UCSD-AML1 (cell line): ENCODE results near the gene CEP131.
"Not testable (repeated sequence)": the region's sequence is repeated elsewhere in the genome, so short reads cannot be mapped to it uniquely, and the experiment has no call there.

Source experiments
- DNase-seq: peaks from one replicate; lab custom pipeline; 2025; ENCODE audit not compliant: unreplicated experiment; lab: John Stamatoyannopoulos, UW

Gene CEP131

DNA sequence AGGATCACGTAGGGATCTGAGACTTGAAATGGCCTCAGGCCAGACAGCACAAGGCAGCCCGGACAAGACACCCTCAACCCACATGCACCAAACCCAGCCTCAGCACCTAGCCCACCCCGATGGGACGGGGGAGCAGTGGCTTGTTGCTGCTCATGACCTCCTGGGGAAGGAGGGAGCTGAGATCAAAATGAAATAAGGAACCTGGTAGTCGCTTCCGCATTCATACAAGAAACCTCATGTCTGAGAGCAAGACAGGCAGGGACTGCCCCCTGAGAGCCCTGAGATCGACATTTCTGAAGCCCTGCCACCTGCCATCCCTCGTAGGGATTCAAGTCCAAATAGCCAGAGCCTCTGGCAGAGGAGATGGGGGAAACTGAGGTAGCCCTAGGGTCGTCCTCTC, 5.7 kb upstream of the CEP131 start:
- DNase-seq = peak; percentile 45

GRCh38 chr17:81227630-81228029, 4.9 kb upstream of the CEP131 start:
- not testable (repeated sequence) for DNase-seq

DNA sequence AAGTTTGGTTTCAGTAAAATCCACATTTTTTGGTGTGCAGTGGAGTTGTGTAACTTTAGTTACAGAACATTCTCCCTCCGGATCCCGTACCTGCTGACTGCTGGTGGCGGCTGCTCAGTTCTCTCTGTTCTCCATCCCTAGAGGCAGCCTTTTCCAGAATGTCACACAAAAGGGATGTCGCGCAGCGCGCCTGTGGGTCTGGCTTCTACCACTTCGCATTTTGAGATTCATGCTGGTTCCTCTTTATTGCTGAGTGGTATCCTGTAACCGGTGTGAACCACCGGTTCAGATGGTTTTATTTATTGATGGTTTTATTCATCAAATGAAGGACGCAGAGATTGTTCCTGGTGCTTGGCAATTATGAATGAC, 981 bp upstream of the CEP131 start:
- DNase-seq = peak; percentile 54

DNA sequence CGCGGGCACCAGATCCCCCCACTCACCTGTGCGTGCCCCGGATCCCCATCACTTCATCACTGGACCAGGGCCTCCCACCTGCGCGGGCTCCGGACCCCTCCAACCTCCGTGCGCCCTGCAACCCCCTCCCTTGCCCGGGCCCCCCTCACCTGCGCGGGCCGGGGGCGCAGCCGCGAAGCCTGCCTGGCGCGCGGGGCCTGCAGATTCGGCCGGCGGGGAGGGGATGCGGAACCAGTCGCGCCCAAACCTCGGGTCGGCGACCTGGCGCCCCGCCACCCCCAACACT, 202 bp downstream of the CEP131 start:
- DNase-seq = no peak

GRCh38 chr17:81221842-81222619, 734 bp downstream of the CEP131 start:
- DNase-seq = no peak

DNA sequence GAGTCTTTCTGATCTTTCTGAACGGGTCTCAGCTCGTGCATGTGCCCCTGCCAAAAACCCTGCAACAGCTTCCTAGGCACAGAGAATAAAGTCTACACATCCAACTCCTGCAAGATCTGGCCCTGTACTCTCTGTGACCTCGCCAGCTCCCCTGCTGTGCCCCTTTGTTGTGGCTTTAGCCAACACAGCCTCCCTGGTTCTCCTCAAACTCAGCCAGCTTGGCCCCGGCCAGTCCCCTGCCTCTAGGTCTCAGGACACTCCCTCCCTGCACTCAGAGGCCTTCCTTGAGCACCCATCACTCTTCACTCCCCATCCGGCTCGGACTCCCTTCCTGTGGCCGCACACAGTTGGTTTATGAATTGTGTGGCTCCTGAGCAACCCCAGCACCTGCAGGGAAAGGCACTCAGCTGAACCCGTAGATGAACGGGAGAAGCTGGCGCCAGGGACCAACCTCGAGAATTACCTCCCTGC, 1.4 kb downstream of the CEP131 start:
- DNase-seq = no peak

GRCh38 chr17:81219476-81220180, 3.1 kb downstream of the CEP131 start:
- DNase-seq = no peak

GRCh38 chr17:81218991-81219390, 3.8 kb downstream of the CEP131 start:
- no peak for DNase-seq

DNA sequence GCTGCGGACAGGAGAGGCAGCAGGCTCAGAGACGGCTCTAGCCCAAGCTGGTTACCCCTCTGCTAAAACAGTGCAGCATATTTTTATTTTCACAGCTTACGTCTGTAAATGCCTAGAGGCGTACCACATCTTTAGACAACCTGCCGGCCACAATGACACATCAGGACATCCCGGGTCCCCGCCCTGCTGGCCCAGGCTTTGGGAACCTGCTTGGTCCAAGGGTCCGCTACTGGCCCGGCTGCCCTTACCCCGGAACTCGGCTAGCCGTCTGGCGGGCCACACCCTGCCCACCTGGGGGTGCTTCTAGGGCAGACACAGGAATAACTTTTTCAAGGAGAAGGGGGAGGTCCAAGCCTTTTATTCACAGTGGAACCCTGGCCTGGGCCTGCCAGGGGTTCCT, 4.3 kb downstream of the CEP131 start:
- DNase-seq = no peak

- DNase-seq = no peak
Observed at GRCh38 chr17:81217491-81217890, 5.3 kb downstream of the CEP131 start.

DNA sequence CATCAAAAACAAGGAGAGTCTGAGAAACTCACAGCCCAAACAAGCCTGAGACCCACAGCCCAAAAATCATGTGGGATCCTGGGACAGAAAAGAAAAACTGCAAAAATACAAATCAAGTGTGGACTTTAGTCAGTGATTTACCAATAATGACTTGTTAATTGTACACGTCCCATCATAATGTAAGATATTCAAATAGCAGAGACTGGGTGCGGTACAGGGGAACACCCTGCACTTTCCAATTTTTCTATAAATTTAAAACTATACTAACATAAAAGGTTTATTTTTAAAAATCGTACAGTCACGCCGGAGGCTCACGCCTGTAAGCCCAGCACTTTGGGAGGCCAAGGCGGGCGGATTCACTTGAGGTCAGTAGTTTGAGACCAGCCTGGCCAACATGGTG, 8.8 kb downstream of the CEP131 start:
- no peak for DNase-seq

- DNase-seq = no peak
Observed at GRCh38 chr17:81212365-81212764, 10.4 kb downstream of the CEP131 start.

DNA sequence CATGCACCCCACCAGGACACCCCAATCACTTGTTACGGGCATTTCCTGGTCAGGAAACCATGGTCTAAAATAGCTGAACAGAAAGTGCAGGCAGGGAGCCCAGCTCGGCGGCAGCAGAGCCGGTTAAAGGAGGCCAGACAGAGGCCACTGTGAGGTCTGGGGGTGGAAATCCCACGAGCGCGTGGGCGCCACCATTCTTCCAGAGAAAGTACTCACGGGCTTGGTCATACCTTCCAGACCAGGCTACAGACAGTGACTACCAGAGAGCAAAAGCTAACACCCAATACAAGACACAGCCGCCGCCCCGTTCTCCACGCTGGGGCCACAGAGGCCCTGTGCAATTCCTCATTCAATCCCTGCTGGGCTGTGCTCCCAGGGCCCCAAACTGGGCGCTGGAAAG, 11.9 kb downstream of the CEP131 start:
- DNase-seq = peak; percentile 56

DNA sequence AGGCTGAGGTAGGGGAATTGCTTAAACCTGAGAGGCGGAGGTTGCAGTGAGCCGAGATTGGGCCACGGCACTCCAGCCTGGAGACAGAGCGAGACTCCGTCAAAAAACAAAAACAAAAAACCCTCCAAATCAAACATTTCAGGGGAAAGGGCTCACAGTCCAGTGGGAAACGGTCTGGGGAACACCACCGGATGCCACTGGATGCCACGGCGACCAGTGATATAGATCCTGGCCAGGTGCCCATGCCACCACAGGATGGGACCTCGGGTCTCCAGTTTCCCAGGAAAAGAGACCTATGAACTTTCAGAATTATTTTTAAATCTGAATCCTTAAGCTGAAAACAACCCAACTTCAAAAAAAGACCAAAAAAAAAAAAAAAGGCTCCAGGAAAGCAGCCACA, 12.3 kb downstream of the CEP131 start:
- DNase-seq = no peak

DNA sequence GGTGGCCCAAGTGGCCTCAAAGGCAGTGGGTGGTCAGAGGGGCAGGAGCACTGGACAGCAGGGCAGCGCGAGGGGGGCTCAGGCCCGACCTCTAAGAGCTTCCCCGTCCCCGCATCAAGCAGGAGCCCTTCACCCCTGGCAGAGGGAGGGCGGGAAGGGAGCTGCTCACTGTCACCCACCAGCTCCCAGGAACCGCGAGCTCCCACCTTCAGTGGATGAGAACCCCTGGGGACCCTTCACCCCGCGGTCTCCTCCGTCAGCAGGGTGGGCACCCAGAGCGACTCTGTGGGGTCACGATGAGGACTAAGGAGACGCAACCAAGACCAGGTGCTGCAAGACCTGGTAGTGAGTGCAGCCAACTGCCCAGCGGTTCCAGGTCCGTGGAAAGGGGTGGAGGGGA, 13.6 kb downstream of the CEP131 start:
- DNase-seq = no peak

- no peak for DNase-seq
Observed at GRCh38 chr17:81208651-81209050, 14.1 kb downstream of the CEP131 start.

DNA sequence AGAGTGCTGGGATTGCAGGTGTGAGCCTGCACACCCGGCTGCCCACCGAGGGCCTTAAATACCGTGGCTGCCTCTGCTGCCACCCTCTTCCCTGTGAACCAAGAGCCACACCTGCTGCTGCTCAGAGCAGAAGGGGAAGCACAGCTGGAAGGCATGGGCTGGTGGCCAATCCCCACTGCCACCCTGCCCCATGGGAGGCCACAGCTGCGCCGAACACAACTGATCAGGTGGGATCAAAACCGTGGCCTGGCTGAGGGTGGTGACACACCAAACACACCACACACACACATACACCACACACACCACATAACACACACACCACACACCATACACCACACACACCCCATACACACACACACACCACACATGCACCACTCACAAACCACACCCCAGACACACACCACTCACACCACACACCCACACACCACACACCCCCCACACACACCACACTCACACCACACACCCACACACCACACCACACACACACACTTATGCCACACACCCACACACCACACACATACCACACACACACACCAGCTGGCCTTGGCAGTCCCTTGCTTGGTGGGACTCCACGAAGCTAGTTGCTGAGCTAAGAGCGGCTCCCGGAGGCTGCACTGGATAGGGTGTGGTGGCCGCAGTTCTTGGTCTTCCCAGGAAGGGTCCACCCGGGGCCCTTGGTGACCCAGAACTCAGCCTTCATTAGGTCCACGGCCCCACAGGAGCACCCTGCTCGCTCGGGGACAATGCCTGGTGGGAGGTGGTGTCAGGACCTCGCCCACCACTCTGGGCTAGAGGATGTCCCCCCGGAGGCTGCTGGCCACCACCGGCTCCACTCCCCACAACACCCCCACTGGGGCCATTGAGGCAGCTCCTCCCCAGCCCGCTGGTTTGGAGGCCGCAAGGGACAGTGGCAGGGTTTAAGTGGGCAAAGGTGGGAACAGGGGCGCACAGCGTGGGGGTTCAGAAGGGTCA, 14.9 kb downstream of the CEP131 start:
- DNase-seq = no peak

DNA sequence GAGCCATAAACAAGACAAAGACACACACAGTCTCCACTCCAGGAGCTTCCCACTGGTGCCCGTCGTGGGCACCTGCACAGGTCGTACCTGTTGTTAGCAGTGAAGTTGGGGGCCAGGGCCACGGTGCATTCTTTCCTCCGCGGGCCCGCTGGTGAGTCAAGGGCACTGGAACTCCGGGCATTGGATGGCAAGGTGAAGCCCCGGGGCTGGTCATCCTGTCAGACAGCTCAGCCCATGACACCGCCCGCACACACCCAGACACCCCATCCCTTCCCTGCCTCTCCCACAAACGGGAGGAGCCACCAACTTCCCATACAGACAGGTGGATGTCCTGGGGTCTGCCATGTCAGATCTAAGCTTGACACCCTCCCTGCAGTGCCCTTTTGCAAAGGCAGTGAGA, 16.1 kb downstream of the CEP131 start:
- DNase-seq = no peak

DNA sequence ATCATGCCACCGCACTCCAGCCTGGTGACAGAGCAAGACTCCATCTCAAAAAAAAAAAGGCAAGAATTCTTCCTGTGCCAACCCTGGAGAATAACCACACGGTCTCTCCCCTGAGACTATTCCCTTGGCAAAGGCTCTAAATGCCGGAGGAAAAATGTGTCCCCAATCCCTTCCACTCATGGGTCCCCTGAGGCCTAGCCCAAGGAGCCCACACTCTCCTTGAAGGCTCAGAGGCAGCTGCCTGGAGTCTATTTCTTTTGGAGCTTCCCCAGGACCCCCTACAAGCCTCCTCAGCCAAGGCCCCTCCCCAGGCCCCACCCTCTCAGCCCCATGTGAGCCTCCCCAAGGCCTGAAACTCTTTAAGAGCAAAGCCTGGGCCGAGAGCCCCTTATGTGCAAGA, 16.6 kb downstream of the CEP131 start:
- DNase-seq = no peak

- no peak for DNase-seq
Observed at GRCh38 chr17:81204578-81204977, 18.2 kb downstream of the CEP131 start.

DNA sequence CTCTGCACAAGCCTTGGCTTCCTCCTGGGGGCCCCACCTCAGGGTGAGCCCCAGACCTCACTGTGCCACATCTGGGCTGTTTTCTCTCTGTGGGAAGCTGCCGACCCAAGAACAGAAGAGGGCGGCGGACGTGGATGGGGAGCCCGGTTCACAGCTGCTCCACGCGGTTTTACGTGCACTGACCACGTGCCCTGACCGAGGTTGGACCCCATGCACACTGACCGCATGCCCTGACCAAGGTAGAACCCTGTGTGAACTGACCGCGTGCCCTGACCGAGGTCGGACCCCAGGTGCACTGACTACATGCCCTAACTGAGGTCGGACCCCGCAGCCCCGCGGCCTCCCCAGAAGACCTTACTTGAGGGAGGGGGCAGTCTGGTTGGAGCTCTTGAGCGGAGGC, 19.6 kb downstream of the CEP131 start:
- no peak for DNase-seq

DNA sequence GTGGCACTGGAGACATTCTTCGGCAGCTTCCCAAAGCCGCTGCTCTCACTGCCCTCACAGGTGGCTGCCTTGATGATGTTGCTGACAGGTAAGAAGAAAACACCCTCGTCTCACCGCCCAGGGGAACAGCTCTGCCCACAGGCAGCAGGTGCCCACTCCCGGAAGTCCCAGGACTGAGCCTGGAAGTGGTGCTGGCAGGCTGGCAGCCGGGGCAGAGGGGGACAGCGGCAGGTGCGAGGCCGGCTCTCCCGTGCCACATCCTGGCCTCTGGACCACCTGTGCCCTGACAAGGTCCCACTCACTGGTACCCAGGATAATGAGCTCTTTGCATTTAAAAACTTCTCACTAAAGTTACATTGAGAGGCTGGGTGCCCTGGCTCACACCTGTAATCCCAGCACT, 20.4 kb downstream of the CEP131 start:
- no peak for DNase-seq
